ENCODE measurements around the gene GALNT11. TPM values are rescaled to one million over a fixed set of nuclear protein-coding genes. Genes with fewer than 3 reads are reported as not detected.
"Not testable (repeated sequence)": the region's sequence is repeated elsewhere in the genome, so short reads cannot be mapped to it uniquely, and the experiment has no call there.

Gene GALNT11
- total and polyA plus RNA-seq, 2 experiments from 2014 or later, result 42.0 to 49.1 TPM

- WGBS, 2 experiments (ENCODE audit: low coverage in 1 of 2, low lambda C conversion rate in 2 of 2, missing lambda C conversion rate in 2 of 2), result 98 to 99% methylated on average over 5 of the region's 5 CpGs
- no peak for TF ChIP-seq EZH2phosphoT487 (IDR thresholded peaks at IDR 0.05; ENCODE audit: insufficient read depth, low read depth)
- no peak for TF ChIP-seq EZH2 (IDR thresholded peaks at IDR 0.05; ENCODE audit: insufficient read depth, poor library complexity, severe bottlenecking)
- Histone ChIP-seq H3K9ac (no peak overlapping the region), H2AFZ (no peak overlapping the region), H3K9me3 (ENCODE audit: low read depth) (no peaks in the 10 kb centered on the region), H3F3A (ENCODE audit: insufficient read depth) (no peaks in the 10 kb centered on the region), H3K27ac (no peak overlapping the region), H3K9me2 (ENCODE audit: insufficient read depth) (no peaks in the 10 kb centered on the region), H3K27me3 (replicated peaks; ENCODE audit: insufficient read depth) (no peaks in the 10 kb centered on the region), H3K36me3 (ENCODE audit: low read depth) (no peaks in the 10 kb centered on the region), H3K4me2 (ENCODE audit: unreplicated experiment) (no peak overlapping the region), H3K4me1 (ENCODE audit: insufficient read depth) (no peaks in the 10 kb centered on the region), H4K20me1 (ENCODE audit: insufficient read depth) (no peaks in the 10 kb centered on the region), H3K4me3 (no peak overlapping the region), H3K79me2 (ENCODE audit: insufficient read depth) (peaks cover 74% of the 10 kb centered on the region)
- DNase-seq, result no peak
- in situ Hi-C loops (cut with MboI), result no loop called here
Observed at GRCh38 chr7:152035817-152036216, 10.3 kb downstream of the GALNT11 start.

- H4K20me1 ChIP-seq (ENCODE audit: insufficient read depth); H2AFZ ChIP-seq; H3K4me2 ChIP-seq (ENCODE audit: unreplicated experiment); H3F3A ChIP-seq (ENCODE audit: insufficient read depth); H3K4me1 ChIP-seq (ENCODE audit: insufficient read depth); DNase-seq; in situ Hi-C loops (cut with MboI); H3K9ac ChIP-seq; H3K9me3 ChIP-seq (ENCODE audit: low read depth); H3K36me3 ChIP-seq (ENCODE audit: low read depth); H3K27ac ChIP-seq; H3K9me2 ChIP-seq (ENCODE audit: insufficient read depth); H3K4me3 ChIP-seq; H3K27me3 ChIP-seq (replicated peaks; ENCODE audit: insufficient read depth): not testable (repeated sequence)
- H3K79me2 ChIP-seq (ENCODE audit: insufficient read depth), result peaks cover 72% of the 10 kb centered on the region
- WGBS, 2 experiments (ENCODE audit: low coverage in 1 of 2, low lambda C conversion rate in 2 of 2, missing lambda C conversion rate in 2 of 2), result 96 to 97% methylated on average over 5 of the region's 5 CpGs
Observed at GRCh38 chr7:152038410-152038809, 12.9 kb downstream of the GALNT11 start.

- H3K27me3 ChIP-seq (replicated peaks; ENCODE audit: insufficient read depth); H3K4me3 ChIP-seq; H3K36me3 ChIP-seq (ENCODE audit: low read depth); H2AFZ ChIP-seq; DNase-seq; H3K27ac ChIP-seq; H3K9me2 ChIP-seq (ENCODE audit: insufficient read depth); H4K20me1 ChIP-seq (ENCODE audit: insufficient read depth); H3F3A ChIP-seq (ENCODE audit: insufficient read depth); in situ Hi-C loops (cut with MboI); H3K4me2 ChIP-seq (ENCODE audit: unreplicated experiment); H3K9me3 ChIP-seq (ENCODE audit: low read depth); H3K9ac ChIP-seq; H3K4me1 ChIP-seq (ENCODE audit: insufficient read depth): not testable (repeated sequence)
- WGBS, 2 experiments (ENCODE audit: low coverage in 1 of 2, low lambda C conversion rate in 2 of 2, missing lambda C conversion rate in 2 of 2), result 97 to 99% methylated on average over 8 of the region's 8 CpGs
- peaks cover 70% of the 10 kb centered on the region for H3K79me2 ChIP-seq (ENCODE audit: insufficient read depth)
Observed at GRCh38 chr7:152043086-152043485, 17.6 kb downstream of the GALNT11 start.

DNA sequence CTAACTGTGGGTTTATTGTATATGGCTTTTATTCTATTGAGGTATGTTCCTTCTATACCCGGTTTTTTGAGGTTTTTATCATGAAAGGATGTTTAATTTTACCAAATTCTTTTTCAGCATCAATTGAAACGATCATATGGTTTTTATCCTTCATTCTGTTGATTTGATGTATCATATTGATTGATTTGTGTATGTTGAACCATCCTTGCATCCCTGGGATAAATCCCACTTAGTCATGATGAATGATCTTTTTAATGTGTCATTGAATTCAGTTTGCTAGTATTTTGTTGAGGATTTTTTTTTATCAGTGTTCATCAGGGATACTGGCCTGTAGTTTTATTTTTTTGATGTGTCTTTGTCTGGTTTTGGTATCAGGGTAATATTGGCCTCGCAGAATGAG is 19.4 kb downstream of the GALNT11 start:
- DNase-seq; in situ Hi-C loops (cut with MboI); H4K20me1 ChIP-seq (ENCODE audit: insufficient read depth); H3K27ac ChIP-seq; H3K4me3 ChIP-seq; H3K27me3 ChIP-seq (replicated peaks; ENCODE audit: insufficient read depth); H3K9ac ChIP-seq; H3K4me1 ChIP-seq (ENCODE audit: insufficient read depth); H3K4me2 ChIP-seq (ENCODE audit: unreplicated experiment); H3K36me3 ChIP-seq (ENCODE audit: low read depth); H3F3A ChIP-seq (ENCODE audit: insufficient read depth); H2AFZ ChIP-seq; H3K9me3 ChIP-seq (ENCODE audit: low read depth); H3K9me2 ChIP-seq (ENCODE audit: insufficient read depth): not testable (repeated sequence)
- peaks cover 68% of the 10 kb centered on the region for H3K79me2 ChIP-seq (ENCODE audit: insufficient read depth)
- WGBS, 2 experiments (ENCODE audit: low coverage in 1 of 2, low lambda C conversion rate in 2 of 2, missing lambda C conversion rate in 2 of 2), result 93 to 96% methylated on average over 3 of the region's 3 CpGs

DNA sequence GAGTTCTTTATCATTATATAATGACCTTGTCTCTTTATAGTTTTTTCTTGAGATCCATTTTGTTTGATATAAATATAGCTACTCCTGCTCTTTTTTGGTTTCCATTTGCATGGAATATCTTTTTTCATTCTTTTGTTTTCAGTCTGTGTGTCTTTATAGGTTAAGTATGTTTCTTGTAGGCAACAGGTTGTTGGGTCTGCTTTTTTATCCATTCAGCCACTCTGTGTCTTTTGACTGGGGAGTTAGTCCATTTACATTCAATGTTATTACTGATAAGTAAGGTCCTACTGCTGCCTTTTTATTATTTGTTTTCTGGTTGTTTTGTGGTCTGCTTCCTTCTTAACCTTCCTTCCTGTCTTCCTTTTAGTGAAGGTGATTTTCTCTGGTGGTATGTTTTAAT is 21.1 kb downstream of the GALNT11 start:
- H3K4me3 ChIP-seq, result no peak overlapping the region
- TF ChIP-seq EZH2 (IDR thresholded peaks at IDR 0.05; ENCODE audit: insufficient read depth, poor library complexity, severe bottlenecking) (no peak), EZH2phosphoT487 (IDR thresholded peaks at IDR 0.05; ENCODE audit: insufficient read depth, low read depth) (no peak)
- in situ Hi-C loops (cut with MboI), result no loop called here
- H3K9ac ChIP-seq, result no peak overlapping the region
- no peaks in the 10 kb centered on the region for H3K36me3 ChIP-seq (ENCODE audit: low read depth)
- no peak overlapping the region for H2AFZ ChIP-seq
- no peaks in the 10 kb centered on the region for H3K9me3 ChIP-seq (ENCODE audit: low read depth)
- H3K4me1 ChIP-seq (ENCODE audit: insufficient read depth), result peaks cover 10% of the 10 kb centered on the region
- H3K4me2 ChIP-seq (ENCODE audit: unreplicated experiment), result no peak overlapping the region
- no peak overlapping the region for H3K27ac ChIP-seq
- peaks cover 78% of the 10 kb centered on the region for H3K79me2 ChIP-seq (ENCODE audit: insufficient read depth)
- H3K9me2 ChIP-seq (ENCODE audit: insufficient read depth), result no peaks in the 10 kb centered on the region
- H3K27me3 ChIP-seq (replicated peaks; ENCODE audit: insufficient read depth), result no peaks in the 10 kb centered on the region
- no peak for DNase-seq
- H3F3A ChIP-seq (ENCODE audit: insufficient read depth), result no peaks in the 10 kb centered on the region
- peaks cover 4% of the 10 kb centered on the region; the same call in 1 of the 2 replicates for H4K20me1 ChIP-seq (ENCODE audit: insufficient read depth)
